ENCODE data around the gene C20orf141.
"Not testable (repeated sequence)": the region's sequence is repeated elsewhere in the genome, so short reads cannot be mapped to it uniquely, and the experiment has no call there.

Gene C20orf141

DNA sequence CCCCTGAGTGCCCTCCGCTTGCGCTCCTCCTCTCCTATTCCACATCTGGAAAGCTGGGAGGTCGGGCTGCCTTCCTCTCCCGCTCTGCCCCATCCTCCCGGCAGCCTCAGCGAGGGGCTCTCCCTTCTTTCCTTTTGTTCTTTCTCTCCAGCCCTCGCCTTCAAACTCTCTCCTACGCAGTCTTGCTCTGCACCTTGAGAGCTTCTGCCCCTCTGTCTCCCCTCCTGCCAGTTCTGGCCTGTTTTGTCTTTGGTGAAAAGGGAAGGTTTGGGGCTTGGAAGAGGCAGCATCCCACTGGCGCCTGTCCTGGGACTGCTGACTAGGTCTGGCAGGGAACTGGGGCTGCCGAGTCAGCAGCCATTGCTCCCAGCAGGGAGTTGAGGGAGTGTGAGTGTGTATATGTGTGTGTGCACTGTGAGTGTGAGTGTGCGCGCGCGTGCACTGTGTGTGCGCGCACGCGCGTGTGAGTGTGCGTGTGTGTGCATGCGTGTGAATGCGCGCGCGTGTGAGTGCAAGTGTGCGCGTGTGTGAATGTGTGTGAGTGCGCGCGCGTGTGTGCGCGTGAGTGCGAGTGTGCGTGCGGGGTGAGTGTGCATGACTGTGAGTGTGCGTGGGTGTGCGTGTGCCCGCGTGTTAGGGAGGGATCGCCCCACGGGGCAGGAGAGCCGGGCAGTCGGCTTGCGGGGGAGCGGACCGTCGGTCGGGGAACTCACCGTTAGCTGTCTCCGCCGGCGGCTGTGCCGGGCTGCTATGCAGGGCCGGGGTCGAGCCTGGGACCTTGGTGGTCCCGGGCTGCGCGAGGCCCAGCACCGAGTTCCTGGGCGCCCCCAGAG is 14.9 kb upstream of the C20orf141 start:
- no peak for DNase-seq

- no peak for DNase-seq
Observed at GRCh38 chr20:2800521-2801285, 14.1 kb upstream of the C20orf141 start, which contains the start of gene CPXM1. TSS of gene CPXM1 (minus strand) at chr20:2800627. CDS start at chr20:2800572, 55 bp downstream.

DNA sequence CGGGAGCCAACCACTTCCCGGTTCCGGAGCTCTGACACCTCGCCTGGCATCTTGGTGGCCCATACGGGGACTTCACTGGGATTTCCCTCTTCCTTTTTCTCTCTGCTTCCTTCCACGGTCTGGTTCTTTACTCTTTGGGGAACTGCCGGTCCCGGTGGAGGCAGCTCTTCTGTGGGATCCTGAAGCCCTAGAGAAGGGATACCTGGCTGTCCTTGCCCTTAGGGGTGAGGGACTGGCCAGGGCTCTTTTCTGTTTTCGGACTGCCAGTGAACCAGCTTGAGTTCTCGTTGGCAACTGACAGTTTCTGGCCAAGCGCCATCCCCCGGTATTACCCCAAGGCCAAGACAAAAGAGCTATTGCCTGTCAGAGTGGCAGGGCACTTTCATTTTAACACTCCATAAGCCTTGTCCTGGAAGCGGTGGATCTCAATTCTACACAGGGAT is 13.5 kb upstream of the C20orf141 start:
- no peak for DNase-seq

GRCh38 chr20:2804041-2804828 is 10.6 kb upstream of the C20orf141 start:
- no peak for DNase-seq

DNA sequence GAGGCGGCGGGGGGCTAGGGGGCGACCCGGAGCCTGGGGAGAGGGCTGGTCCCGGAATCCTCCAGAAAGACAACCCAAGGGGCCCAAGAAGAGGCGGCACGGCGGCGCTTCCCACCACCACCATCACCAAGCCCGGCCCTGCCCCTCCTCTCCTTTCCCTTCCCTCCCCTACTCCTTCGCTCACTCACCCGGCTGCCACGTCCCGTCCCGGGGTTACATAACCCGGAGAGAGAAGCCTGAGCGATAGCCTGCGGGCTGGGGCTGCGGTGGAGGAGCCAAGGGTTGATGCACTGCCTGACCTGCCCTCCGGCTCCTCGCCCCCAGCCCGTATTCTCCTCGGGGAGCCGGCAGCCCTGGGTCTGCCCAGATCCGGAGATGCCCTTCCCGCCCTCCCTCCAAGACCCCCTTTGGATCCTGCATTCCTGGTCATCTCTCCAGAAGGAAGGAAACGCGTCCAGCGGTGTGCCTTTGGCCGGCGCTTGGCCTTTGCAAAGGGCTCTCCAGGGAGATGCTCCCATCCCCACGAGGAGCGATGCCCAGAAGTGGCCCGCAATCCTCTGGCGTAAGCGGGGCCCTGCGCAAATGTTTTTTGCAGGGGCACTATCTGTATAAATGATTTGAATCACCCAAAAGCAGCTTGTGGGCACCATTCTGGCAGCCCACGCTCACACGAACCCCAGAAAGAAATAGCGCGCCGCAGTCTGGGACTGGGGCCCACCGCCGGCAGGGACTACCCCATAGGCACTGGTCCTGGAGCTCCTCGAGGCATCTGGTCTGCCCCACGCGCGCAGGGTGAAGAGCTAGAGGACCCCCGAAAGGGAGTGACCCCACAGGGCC is 9.7 kb upstream of the C20orf141 start:
- no peak for DNase-seq

GRCh38 chr20:2805689-2806350 is 9.0 kb upstream of the C20orf141 start:
- DNase-seq: no peak

- no peak for DNase-seq
Observed at GRCh38 chr20:2806351-2806701, 8.5 kb upstream of the C20orf141 start.

DNA sequence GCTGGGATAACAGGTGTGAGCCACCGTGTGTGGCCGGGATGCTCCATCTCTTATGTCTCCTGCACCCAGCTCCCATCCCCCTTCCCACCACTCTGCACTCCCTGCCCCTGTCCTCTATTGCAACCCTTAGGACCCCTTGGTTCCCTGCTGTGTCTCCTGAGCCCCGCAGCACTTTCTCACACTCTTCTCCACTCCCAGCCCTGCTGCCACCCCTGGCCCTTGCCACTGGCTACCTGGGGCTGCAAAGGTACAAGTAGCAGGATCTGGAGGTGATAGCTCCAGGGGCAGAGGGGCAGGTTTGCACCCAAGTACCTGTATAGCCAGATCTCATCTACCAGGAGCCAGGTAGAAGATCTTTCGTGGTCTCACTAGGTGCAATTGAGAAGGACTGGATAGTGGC is 7.8 kb upstream of the C20orf141 start:
- no peak for DNase-seq

DNA sequence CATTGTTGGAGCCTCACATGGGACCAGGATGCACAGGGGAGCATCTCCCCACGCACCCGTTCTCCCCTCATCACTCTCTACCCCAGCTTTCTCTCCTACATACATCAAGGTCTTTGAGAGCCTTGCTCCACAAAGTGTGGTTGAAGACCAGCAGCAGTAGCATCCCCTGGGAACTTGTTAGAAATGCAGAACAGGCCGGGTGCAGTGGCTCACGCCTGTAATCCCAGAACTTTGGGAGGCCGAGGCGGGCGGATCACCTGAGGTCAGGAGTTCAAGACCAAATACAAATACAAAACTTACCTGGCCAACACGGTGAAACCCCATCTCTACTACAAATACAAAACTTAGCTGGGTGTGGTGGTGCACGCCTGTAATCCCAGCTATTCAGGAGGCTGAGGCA is 6.9 kb upstream of the C20orf141 start:
- not testable (repeated sequence) for DNase-seq

DNA sequence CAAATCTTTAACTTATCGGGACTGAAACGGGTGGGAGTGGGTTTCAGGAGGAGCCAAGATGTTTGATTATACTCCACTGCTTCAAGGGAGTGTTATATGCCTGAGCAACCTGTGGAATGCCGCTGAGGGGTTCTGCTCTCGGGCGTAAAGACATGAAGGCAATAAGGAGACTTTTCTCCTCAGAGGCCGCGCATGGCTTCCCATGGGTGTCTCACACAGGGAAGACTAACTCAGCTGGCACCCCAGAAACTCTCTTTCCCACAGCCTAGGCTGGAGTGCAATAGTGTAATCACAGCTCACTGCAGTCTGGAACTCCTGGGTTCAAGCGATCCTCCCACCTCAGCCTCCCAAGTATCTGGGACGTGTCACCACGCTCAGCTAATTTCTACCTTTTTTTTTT is 5.1 kb upstream of the C20orf141 start:
- DNase-seq: no peak

DNA sequence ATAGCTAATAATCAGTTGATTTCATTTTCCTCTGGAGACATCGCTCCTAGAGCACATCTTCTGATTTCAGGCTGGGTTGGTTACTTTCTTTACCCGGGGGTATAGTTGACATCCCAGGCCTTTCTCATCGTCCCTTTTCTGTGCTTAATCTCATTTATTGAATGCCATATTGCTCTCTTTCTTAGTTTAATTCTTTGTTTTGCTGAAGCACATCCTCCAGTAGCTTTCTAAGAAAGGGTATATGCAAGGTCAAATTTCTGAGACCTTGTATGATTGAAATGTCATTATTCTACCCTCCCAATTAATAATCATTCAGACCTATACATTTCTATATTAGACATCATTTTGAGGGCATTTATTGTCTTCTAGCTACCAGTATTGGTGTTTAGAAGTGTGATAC is 2.6 kb upstream of the C20orf141 start:
- DNase-seq: no peak

- no peak for DNase-seq
Observed at GRCh38 chr20:2814076-2814475, 711 bp upstream of the C20orf141 start.

GRCh38 chr20:2815242-2815900 is 584 bp downstream of the C20orf141 start:
- DNase-seq: no peak

- DNase-seq: no peak
Observed at GRCh38 chr20:2816030-2816582, 1.3 kb downstream of the C20orf141 start, which contains the start of gene TMEM239. TSS of gene TMEM239 (plus strand) at chr20:2816364. CDS start at chr20:2816555, 191 bp downstream.

- no peak for DNase-seq
Observed at GRCh38 chr20:2816583-2817340, 2.0 kb downstream of the C20orf141 start.

DNA sequence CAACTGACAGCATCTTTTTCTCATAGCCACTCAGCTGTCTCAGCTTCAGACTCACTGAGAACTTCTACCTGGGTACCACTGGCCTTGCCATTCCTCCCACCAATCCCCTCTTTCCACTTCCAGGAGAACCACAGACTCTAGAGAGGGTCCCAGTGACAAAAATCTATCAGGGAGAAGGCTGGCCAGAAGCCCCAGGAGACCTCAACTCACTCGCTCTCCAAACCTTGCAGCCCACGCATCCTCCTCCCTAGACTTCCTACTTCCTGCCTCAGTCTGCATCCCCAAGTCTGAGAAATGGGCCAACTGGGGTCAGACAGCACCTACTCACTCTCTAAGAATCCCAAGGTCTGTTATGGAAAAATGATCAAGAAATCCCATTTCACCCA is 2.5 kb downstream of the C20orf141 start:
- no peak for DNase-seq

GRCh38 chr20:2817891-2818595 is 3.3 kb downstream of the C20orf141 start:
- DNase-seq: no peak

DNA sequence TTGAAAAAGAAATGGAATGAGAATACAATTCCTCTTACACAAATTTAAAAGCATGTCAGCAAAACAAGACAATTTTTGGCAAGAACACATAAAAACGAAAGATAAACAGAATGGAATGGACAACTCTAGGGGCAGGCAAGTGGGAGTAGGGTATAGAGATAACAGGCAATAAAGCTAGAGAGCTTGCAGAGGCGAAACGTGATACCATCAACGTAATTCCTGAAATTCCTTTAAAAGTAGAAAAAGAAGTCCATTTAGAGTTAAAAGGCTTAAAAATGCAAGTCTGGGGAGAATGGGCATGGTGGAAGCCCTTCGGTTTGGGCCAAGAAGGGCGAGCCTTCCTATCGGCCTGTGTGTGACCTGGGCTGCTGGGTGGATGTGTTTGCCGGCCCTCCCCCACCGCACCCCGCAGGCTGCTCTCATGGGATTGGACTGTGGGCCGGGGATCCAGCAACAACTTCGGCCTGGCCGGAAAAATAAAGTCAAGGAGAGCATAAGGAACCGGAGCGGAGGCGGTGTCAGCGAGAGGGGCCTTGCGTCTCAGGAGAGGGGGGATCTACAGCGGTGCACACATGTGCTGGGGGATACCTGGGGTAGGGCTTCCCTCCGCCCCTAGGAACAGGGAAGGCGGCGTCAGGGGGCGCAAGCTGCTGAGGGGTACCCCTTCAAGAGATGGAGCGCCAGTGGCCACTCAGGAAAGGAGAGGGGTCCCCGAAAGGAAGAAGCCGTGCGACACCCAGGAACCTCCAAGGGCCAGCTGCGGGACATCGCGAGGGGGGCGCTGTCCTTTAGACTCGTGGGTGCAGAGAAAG is 5.5 kb downstream of the C20orf141 start:
- DNase-seq: no peak

Measured in NCI-H446 treated with DMSO at 0.1 percent for 48 hours (cell line).